Measurements from ENCODE around the gene COL4A2. TPM values are rescaled to one million over a fixed set of nuclear protein-coding genes. Genes with fewer than 3 reads are reported as not detected.
A peak's percentile ranks its signal among the peaks of the same experiment; 100 is the strongest.

The COL4A2 gene
- total RNA-seq, 2 experiments from 2014 or later = not detected

DNA sequence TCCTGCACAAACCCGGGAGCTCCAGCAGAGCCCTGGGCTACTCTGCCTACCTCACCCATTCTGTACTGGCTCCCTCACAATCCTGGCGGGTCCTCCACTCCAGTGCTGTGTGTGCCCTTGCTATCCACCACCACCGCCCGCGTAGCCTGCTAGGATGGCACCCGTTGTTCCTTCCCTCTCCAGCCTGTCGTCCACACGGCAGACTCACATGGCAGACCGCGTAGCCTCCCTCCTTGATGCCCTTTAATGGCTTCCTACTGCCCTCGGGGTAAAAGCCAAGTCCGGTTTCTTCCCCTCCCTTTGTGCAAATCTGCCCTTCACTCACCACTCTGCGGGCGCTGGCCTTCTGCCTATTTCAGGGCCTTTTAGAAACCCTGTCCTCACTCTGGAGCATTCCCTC, 147.9 kb downstream of the COL4A2 start:
- Mint-ChIP-seq H3K9me3 (no peaks in the 10 kb centered on the region), H3K4me3 (no peak overlapping the region), H3K27me3 (peaks cover 19% of the 10 kb centered on the region), H3K4me1 (peaks cover 3% of the 10 kb centered on the region), H3K36me3 (ENCODE audit: low read depth) (no peaks in the 10 kb centered on the region), H3K27ac (no peak overlapping the region)
- ChIA-PET POLR2A (no interaction called here), CTCF (interaction anchor here (0.8 to 2.2 kb wide), 18 partner anchors 8 to 262 kb away, joined by 3 to 14 read pairs (median 4); partner anchors contain the start of gene RAB20)
- no peak for DNase-seq

DNA sequence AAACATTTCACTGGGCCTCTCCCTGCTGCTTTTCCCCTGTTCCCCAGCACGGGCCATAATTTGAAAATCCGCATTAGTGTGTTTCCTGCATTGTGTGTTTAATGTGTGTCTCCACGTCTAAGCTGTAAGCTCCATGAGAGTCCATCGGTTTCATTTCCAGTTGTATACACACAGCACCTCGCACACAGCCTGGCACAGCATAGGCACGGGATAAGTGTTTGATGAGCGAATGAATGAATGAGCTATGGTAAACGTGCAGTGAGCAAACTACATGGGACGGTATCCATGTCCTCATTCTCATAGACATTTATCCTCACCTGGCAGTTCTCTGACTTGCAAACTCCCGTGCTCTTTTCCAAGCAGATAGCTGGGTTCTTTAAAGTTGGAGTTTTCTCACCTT, 148.4 kb downstream of the COL4A2 start:
- ChIA-PET POLR2A (interaction anchor here (1.2 kb wide), 1 partner anchor 458 kb away, joined by 3 read pairs; no protein-coding TSS in a partner anchor), CTCF (interaction anchor here (0.8 to 2.2 kb wide), 35 partner anchors 9 to 363 kb away, joined by 3 to 14 read pairs (median 3); partner anchors contain the start of gene RAB20)
- Mint-ChIP-seq H3K4me1 (peaks cover 3% of the 10 kb centered on the region), H3K4me3 (no peak overlapping the region), H3K27ac (no peak overlapping the region), H3K27me3 (peaks cover 19% of the 10 kb centered on the region), H3K9me3 (no peaks in the 10 kb centered on the region), H3K36me3 (ENCODE audit: low read depth) (no peaks in the 10 kb centered on the region)
- DNase-seq = no peak

DNA sequence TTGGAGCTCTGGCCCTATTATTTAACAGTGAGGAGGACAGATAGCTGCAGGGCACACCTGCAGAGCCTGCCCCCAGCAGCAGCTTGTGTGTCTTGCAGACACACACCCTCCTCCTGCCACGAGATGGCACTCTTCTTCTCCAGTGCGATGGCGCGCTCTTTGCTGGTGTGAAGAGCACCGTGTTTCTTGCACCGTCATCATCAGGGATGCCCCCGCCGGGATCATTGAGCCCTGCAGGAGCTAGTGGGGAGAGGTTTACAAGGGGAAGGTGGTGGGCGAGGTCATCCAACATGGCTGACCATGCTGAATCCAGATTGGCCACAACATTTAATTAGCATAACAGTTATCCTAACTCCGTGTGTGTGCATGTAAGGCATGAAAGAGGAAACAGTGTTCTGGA, 148.9 kb downstream of the COL4A2 start:
- peaks cover 3% of the 10 kb centered on the region for H3K4me1 Mint-ChIP-seq
- no peak overlapping the region for H3K4me3 Mint-ChIP-seq
- ChIA-PET POLR2A (interaction anchor here (1.2 kb wide), 1 partner anchor 458 kb away, joined by 3 read pairs; no protein-coding TSS in a partner anchor), CTCF (interaction anchor here (0.6 to 2.2 kb wide), 37 partner anchors 9 to 363 kb away, joined by 3 to 14 read pairs (median 3); partner anchors contain the start of gene RAB20)
- no peak overlapping the region for H3K27ac Mint-ChIP-seq
- H3K36me3 Mint-ChIP-seq (ENCODE audit: low read depth) = no peaks in the 10 kb centered on the region
- peak; percentile 72 for DNase-seq
- no peaks in the 10 kb centered on the region for H3K9me3 Mint-ChIP-seq
- peaks cover 19% of the 10 kb centered on the region for H3K27me3 Mint-ChIP-seq

DNA sequence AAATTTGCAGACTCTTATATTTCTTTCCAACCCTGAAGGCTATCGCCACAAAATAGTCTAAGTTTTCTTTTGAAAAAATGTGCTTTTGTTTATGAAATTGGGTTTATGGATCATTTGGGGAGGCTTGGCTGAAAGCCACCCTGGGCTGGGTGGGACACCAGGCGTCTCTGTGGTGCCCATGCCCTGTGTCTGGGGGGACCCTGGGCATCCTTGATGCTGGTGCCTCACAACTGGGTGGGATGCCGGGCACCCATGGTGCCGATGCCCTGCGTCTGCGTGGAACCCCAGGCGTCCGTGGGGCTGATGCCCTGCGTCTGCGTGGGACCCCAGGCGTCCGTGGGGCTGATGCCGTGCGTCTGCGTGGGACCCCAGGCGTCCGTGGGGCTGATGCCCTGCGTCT, 149.5 kb downstream of the COL4A2 start:
- H3K27me3 Mint-ChIP-seq = peaks cover 19% of the 10 kb centered on the region
- no peak overlapping the region for H3K27ac Mint-ChIP-seq
- no peaks in the 10 kb centered on the region for H3K36me3 Mint-ChIP-seq (ENCODE audit: low read depth)
- no peak for DNase-seq
- CTCF ChIA-PET = interaction anchor here (0.6 to 2.2 kb wide), 23 partner anchors 9 to 362 kb away, joined by 3 to 14 read pairs (median 3); partner anchors contain the start of gene RAB20
- no peaks in the 10 kb centered on the region for H3K9me3 Mint-ChIP-seq
- H3K4me3 Mint-ChIP-seq = no peak overlapping the region
- POLR2A ChIA-PET = interaction anchor here (1.2 kb wide), 1 partner anchor 457 kb away, joined by 3 read pairs; no protein-coding TSS in a partner anchor
- peaks cover 3% of the 10 kb centered on the region for H3K4me1 Mint-ChIP-seq

DNA sequence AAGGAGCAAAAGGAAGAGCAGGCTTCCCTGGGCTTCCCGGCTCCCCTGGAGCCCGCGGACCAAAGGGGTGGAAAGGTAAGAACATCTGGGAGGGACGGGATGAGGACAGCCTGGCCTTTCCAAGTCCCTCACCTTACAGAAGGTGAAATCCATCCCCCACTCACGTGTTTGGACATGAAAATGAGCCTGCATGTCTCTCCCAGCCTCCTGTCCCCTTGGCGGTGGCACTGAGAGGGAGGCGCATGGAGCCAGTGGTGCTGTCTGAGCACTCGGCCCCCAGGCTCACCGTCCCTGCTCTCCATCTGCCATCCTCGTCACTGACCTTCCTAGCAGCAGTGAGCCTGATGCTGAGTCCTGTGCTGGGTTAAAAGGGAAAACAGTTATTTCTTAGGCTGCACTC, 150.3 kb downstream of the COL4A2 start:
- POLR2A ChIA-PET = no interaction called here
- H3K9me3 Mint-ChIP-seq = no peaks in the 10 kb centered on the region
- peaks cover 19% of the 10 kb centered on the region for H3K27me3 Mint-ChIP-seq
- no peak overlapping the region for H3K27ac Mint-ChIP-seq
- H3K4me1 Mint-ChIP-seq = peaks cover 3% of the 10 kb centered on the region
- no peak for DNase-seq
- no peaks in the 10 kb centered on the region for H3K36me3 Mint-ChIP-seq (ENCODE audit: low read depth)
- H3K4me3 Mint-ChIP-seq = no peak overlapping the region
- CTCF ChIA-PET = no interaction called here

DNA sequence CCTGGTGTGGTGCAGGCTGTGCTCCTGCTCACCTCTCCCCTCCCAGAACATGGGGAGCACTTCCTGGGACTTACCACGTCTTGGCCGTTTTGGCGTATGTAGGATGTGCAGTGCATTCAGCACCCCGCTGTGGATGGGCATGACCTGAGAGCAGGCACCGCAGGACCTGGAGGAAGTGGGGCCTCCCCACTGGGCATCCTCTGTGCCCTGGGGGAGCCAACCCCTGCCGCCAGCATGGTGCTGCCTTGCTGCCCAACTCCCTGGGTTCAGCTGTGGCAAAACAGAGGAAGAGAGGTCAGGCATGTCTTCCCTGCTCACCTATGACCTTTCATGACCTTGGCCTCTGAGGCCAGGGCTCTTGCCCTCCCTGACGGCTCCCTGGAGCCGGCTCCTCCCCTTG, 150.9 kb downstream of the COL4A2 start:
- Mint-ChIP-seq H3K36me3 (ENCODE audit: low read depth) (no peaks in the 10 kb centered on the region), H3K4me1 (peaks cover 3% of the 10 kb centered on the region), H3K27me3 (peaks cover 20% of the 10 kb centered on the region), H3K9me3 (no peaks in the 10 kb centered on the region), H3K27ac (no peak overlapping the region), H3K4me3 (no peak overlapping the region)
- CTCF ChIA-PET = no interaction called here
- POLR2A ChIA-PET = no interaction called here
- DNase-seq = no peak

DNA sequence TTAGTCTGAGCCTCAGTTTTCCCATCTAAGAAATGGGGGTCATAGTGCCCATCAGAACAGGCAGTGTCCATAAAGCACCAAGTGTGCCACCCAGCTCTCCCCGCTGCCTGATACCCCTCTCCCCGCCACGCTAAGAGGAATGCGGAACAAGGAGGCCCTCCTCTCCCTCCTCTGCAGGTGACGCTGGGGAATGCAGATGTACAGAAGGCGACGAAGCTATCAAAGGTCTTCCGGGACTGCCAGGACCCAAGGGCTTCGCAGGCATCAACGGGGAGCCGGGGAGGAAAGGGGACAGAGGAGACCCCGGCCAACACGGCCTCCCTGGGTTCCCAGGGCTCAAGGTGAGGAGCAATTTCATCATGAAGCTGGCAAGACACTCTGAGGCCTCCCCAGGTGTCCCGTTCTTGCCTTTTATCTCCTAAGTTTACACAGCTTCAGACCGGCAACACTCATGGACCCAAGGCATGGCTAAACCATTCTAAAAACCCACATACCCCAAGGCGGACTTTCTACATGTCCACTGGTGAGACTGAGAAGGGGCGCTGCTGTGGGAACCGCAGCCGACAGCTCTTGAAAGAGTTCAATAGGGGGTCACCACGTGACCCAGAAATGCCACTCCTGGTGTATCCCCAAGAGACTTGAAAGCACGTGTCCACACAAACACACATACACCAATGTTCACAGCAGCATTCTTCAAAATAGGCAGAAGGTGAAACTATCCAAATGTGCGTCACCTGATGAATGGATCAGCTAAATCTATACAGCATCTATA, 151.7 kb downstream of the COL4A2 start:
- Mint-ChIP-seq H3K36me3 (ENCODE audit: low read depth) (no peaks in the 10 kb centered on the region), H3K4me3 (no peak overlapping the region), H3K4me1 (peaks cover 3% of the 10 kb centered on the region), H3K27me3 (peaks cover 22% of the 10 kb centered on the region), H3K27ac (no peak overlapping the region), H3K9me3 (no peaks in the 10 kb centered on the region)
- ChIA-PET POLR2A (no interaction called here), CTCF (no interaction called here)
- no peak for DNase-seq

DNA sequence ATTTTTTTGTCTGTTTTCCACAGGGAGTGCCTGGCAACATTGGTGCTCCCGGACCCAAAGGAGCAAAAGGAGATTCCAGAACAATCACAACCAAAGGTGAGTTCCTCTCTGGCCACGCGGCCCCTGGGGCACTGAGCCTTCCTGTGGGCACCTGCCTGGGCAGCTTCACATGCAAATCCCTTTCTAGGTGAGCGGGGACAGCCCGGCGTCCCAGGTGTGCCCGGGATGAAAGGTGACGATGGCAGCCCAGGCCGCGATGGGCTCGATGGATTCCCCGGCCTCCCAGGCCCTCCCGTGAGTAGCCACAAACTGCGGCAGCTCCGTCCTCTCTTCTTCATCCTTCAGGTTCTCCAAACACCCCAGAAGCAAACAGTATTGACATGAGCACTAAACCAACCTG, 155.0 kb downstream of the COL4A2 start:
- no peak overlapping the region for H3K27ac Mint-ChIP-seq
- H3K9me3 Mint-ChIP-seq = no peaks in the 10 kb centered on the region
- POLR2A ChIA-PET = no interaction called here
- H3K4me1 Mint-ChIP-seq = peaks cover 3% of the 10 kb centered on the region
- no peak for DNase-seq
- H3K4me3 Mint-ChIP-seq = no peak overlapping the region
- CTCF ChIA-PET = no interaction called here
- H3K36me3 Mint-ChIP-seq (ENCODE audit: low read depth) = no peaks in the 10 kb centered on the region
- H3K27me3 Mint-ChIP-seq = peaks cover 12% of the 10 kb centered on the region

DNA sequence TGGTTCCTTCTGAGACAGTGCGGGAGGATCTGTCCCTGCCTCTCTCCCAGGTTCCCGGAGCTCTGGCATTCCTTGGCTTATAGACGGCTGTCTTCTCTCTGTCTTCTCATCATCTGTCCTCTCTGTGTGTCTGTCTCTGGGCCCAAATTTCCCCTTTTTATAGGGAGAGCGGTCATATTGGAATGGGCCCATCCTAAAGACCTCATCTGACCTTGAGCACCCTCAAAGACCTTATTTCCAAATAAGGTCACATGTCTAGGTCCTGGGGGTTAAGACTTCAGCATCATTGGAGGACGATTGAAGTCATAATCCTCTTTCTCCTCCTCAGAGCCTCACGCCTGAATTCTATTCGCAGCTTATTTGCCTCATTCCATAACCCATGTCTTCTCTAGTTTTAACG, 156.1 kb downstream of the COL4A2 start:
- DNase-seq = no peak
- Mint-ChIP-seq H3K27me3 (peaks cover 12% of the 10 kb centered on the region), H3K4me3 (no peak overlapping the region), H3K36me3 (ENCODE audit: low read depth) (no peaks in the 10 kb centered on the region), H3K9me3 (no peaks in the 10 kb centered on the region), H3K4me1 (peaks cover 3% of the 10 kb centered on the region), H3K27ac (no peak overlapping the region)
- ChIA-PET CTCF (interaction anchor here (1.1 kb wide), 1 partner anchor 157 kb away, joined by 3 read pairs; no protein-coding TSS in a partner anchor), POLR2A (no interaction called here)

DNA sequence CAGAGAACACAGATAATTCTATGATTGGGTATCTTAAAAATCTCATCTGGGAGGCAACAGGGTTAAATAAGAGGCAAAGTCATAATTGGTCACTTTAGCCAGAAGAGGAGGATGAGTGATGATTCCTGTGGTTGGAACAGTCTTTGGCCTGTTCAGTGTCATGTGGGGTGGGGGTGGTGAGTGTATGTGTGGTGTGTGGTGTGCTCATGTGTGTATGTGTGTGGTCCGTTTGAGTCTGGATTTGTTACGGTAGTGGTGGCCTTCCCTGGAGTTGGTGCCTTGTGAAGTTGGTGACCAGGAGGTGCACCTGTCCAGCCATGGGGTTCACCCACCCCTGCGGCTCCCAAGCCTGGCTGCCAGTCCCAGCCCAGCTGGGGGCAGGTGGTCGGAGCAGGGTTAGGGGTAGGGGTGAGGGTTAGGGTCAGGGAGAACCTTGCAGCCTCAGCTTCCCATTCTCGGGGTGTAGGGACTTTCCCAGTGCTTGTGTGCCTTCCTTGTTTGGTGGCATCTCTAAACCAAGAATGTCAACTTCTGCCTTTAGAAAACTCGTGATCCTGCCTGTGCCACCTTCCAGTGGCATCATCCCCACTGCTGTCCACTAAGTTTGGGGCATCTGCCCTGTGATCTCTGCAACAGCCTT, 156.9 kb downstream of the COL4A2 start:
- H3K4me3 Mint-ChIP-seq = no peak overlapping the region
- ChIA-PET POLR2A (no interaction called here), CTCF (interaction anchor here (1.1 to 2.9 kb wide), 2 partner anchors 8 to 156 kb away, joined by 3 to 14 read pairs; no protein-coding TSS in a partner anchor)
- DNase-seq = no peak
- no peaks in the 10 kb centered on the region for H3K36me3 Mint-ChIP-seq (ENCODE audit: low read depth)
- peaks cover 12% of the 10 kb centered on the region for H3K27me3 Mint-ChIP-seq
- H3K4me1 Mint-ChIP-seq = peaks cover 3% of the 10 kb centered on the region
- H3K9me3 Mint-ChIP-seq = no peaks in the 10 kb centered on the region
- H3K27ac Mint-ChIP-seq = no peak overlapping the region

DNA sequence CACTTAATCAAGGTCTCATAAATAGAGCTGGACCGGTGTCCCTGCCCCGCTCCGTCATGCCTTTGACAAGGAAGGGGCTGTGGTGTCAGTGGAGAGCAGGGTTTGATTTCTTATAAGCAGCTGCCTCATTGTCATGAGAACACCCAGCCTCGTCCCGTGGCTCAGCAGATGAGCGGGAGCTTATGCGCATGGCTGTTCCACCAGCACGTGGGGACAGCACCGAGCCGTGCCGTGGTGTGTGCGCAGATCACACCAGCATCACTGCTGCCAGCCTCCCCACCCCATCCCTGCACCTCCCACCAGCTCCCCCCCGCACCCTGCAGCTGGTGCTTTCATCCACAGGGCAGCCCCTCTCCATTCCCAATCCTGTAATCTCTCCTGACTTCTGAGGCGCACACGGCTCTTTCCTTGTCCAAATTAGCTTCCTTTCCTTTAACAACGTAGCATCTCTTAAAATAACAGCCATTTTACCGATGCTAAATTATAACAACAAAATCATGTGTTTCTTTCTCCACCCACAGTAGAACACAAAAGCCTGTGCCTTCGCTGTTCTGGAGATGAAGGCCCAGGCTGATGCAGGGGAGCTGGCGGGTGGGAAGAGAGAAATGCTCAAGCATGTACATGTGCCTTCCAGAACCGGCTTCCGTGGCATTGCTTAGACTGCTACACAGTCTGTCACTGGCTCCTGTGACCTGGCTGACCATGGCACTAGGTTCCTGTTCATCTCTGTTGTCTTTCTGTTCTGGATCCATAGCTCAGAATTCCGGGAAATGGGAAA, 157.7 kb downstream of the COL4A2 start:
- POLR2A ChIA-PET = no interaction called here
- Mint-ChIP-seq H3K9me3 (no peaks in the 10 kb centered on the region), H3K27ac (no peak overlapping the region), H3K4me3 (no peak overlapping the region), H3K27me3 (peaks cover 12% of the 10 kb centered on the region), H3K4me1 (peaks cover 3% of the 10 kb centered on the region), H3K36me3 (ENCODE audit: low read depth) (no peaks in the 10 kb centered on the region)
- DNase-seq = no peak
- CTCF ChIA-PET = interaction anchor here (1.0 to 2.9 kb wide), 3 partner anchors 9 to 156 kb away, joined by 3 to 14 read pairs (median 3); no protein-coding TSS in a partner anchor

DNA sequence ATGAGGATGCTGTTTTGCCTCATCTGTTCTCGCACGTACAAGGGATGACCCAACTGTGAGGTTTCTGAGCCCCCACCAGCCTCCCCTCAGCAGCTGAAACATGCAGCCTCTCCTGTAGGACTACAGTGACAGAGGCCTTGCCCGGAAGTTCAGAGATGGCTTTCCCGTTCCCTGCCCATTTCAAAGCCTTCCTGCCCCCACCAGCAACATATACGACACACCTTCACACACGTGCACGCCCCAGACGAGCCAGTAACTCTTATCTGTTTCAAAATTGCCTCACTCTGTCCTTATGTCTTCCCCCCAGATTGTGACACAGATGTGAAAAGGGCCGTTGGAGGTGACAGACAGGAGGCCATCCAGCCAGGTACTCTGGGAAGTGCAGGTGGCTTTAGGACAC, 158.6 kb downstream of the COL4A2 start:
- CTCF ChIA-PET = interaction anchor here (2.9 kb wide), 1 partner anchor 10 kb away, joined by 14 read pairs; no protein-coding TSS in a partner anchor
- no peaks in the 10 kb centered on the region for H3K9me3 Mint-ChIP-seq
- no peak overlapping the region for H3K27ac Mint-ChIP-seq
- H3K36me3 Mint-ChIP-seq (ENCODE audit: low read depth) = no peaks in the 10 kb centered on the region
- POLR2A ChIA-PET = no interaction called here
- DNase-seq = no peak
- peaks cover 3% of the 10 kb centered on the region for H3K4me1 Mint-ChIP-seq
- H3K27me3 Mint-ChIP-seq = peaks cover 11% of the 10 kb centered on the region
- no peak overlapping the region for H3K4me3 Mint-ChIP-seq
